Kidney (tissue), 14 donors: Measurements from ENCODE around the gene FANCE. TPM values are rescaled to one million over a fixed set of nuclear protein-coding genes. Genes with fewer than 3 reads are reported as not detected.

Experiments
- DNase-seq, 5 donors: peaks; one replicate each; pipeline ENCODE4 v3.0.0-alpha.2; 2013 to 2020
- FAIRE-seq: peaks from 2 replicates; lab custom pipeline; 2012; peaks lifted over from hg19 to GRCh38; lab: Jason Lieb, UNC
- H3K27ac ChIP-seq, 2 donors: one replicate each; pipeline ENCODE4 v1.7.0; 2013; ENCODE audit warnings: low read depth in 2 of 2, low read length in 2 of 2, inconsistent platforms in 1 of 2
- H3K27me3 ChIP-seq: one replicate; pipeline ENCODE4 v1.7.1; 2013; ENCODE audit warnings: low read length, inconsistent platforms; ENCODE audit not compliant: control insufficient read depth, insufficient read depth
- H3K36me3 ChIP-seq, 3 donors: one replicate each; pipeline versions ENCODE4 v1.7.0 to v1.7.1; 2013; ENCODE audit warnings: low read length in 3 of 3, control low read depth in 1 of 3, inconsistent platforms in 1 of 3; ENCODE audit not compliant: insufficient read depth in 3 of 3, control insufficient read depth in 2 of 3
- H3K4me1 ChIP-seq, 3 donors: one replicate each; pipeline versions ENCODE4 v1.7.0 to v1.7.1; 2013; ENCODE audit warnings: low read length in 3 of 3, inconsistent platforms in 1 of 3, low read depth in 1 of 3; ENCODE audit not compliant: control insufficient read depth in 2 of 3, insufficient read depth in 2 of 3
- H3K4me3 ChIP-seq, 3 donors: one replicate each; pipeline versions ENCODE4 v1.7.0 to v1.8.1; 2013; ENCODE audit warnings: low read length in 3 of 3, control low read depth in 1 of 3, inconsistent platforms in 1 of 3
- H3K9ac ChIP-seq, 3 donors: one replicate each; pipeline versions ENCODE4 v1.7.0 to v1.7.1; 2013; ENCODE audit warnings: low read length in 3 of 3, control low read depth in 1 of 3, inconsistent platforms in 1 of 3
- H3K9me3 ChIP-seq, 3 donors: one replicate each; pipeline versions ENCODE4 v1.7.0 to v1.7.1; 2013; ENCODE audit warnings: low read length in 3 of 3, control low read depth in 1 of 3, inconsistent platforms in 1 of 3; ENCODE audit not compliant: control insufficient read depth in 2 of 3, insufficient read depth in 1 of 3
- CTCF ChIP-seq: IDR thresholded peaks from 3 replicates; pipeline ENCODE4 v1.5.1; 2012; ENCODE audit warnings: mild to moderate bottlenecking, moderate library complexity, borderline replicate concordance; ENCODE audit not compliant: insufficient read depth; ENCODE audit errors: extremely low read depth
- intact Hi-C: fragments of 100-400 bp; cut with DNase I; formaldehyde crosslinking; loops from one replicate; pipeline ENCODE4 v1.11.1; 2022
- polyA plus RNA-seq: library from polyadenylated mRNA; stranded (reverse); fragments of 350-450 nt; fragmentation: Illumina TruSeq; extraction: RNeasy Lipid Tissue Mini Kit (QIAGEN cat#74804); gene quantifications from one replicate; pipeline ENCODE4 v1.2.3, GENCODE V29; 2014; ENCODE audit warnings: low read depth, low replicate concordance; ENCODE audit not compliant: insufficient read depth
- total RNA-seq: library from RNA; stranded (reverse); fragmentation: NEBNext Ultra II Directional; extraction: Animal tissue kit (Norgen Biotek cat#: 25700); gene quantifications from one replicate; pipeline ENCODE4 v1.2.1, GENCODE V29; 2021
- donor health status: control.
- donor health status: control.
- donor health status: control.
- donor health status: control.
- donor health status: control.
- donor health status: DM: yes; HTN: yes; CAD: no.
- donor health status: Normal renal cell carcinoma (clear cell type).

FANCE gene
- total and polyA plus RNA-seq, 2 donors from 2014 or later = 1.2 to 2.7 TPM

DNA sequence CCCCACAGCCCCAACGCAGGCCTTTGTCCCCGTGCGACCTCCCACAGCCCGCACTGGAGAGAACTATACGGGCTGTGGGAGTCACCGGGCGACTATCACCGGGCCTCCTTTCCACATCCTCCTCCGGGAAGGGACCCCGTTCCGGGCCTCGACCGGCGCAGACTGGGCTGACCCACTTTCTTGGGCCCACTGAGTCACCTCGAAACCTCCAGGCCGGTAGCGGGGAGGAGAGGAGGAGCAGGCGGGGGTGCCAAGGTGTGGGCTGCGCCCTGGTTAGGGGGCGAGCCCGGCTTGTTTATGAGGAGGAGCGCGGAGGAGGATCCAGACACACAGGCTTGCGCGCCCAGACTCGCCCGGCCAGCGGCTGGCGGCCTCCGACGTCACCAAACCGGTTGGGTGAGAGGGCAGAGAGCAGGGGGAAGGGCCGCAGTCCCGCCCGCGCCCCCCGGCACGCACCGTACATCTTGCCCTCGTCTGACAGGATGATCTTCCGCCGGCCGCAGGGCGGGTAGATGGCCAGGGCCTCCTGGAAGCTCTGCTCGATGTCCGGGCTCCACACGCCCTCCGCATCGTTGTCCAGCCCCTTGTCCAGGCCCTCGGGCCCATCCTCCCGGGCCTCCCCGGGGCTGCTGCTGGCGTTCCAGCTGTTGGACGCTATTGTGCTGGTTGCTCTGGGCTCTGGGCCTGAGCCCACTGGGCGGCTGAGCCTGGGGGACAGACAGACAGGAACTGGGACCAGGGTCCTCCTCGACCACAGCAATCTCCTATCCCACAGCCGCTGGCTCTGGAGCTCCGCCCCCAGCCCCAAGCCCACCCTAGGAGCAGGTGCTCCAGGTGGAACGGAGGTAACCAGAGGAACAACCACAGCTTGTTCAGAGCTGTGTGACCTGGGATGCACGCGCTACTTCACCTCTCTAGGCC, 34.1 kb downstream of the FANCE start:
- Histone ChIP-seq H3K9ac (peak overlapping the region in 1 of 3 donors; percentile 53), H3K4me3 (no peak overlapping the region)

DNA sequence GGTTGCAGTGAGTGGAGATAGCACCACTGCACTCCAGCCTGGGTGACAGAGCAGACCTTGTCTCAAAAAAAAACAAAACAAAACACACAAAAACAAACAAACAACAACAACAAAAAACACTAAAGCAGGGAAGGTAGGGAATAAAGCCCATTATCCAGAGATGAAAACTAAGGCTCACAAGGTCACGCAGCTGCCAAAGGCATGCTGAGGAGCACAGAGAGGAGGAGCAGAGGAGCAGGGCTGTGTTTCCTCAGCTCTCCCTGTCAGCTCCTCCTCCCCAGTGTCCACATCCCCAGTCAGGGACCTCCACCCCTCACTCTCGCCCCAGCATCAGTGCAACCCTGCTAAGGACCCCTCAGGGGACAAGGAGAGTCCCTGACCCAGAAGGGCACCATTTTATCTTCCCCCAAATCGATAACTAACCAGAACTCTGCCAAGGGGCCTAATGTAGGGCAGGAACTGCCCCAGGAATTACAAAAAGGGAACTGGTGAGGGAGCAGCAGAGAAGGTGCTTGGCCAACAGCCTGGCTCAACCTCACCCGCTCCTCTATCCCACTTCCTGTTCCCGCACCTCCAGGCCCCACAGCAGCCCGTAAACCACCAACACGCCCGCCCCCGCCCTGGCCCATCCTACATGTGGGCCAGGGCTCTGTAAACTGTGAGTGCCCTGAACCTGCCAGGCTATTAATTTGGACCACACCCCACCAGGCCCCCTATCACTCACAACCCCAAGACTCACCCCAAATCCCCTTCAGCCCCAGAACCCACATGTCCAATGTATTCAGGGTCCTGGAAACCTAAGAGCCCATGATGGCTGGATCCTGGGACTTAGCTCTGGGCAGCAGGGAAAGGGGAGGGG, 35.7 kb downstream of the FANCE start:
- DNase-seq (peak in 1 of 5 donors; percentile 63), FAIRE-seq (no peak)
- intact Hi-C loops = no loop called here
- H3K36me3 ChIP-seq = no peaks in the 10 kb centered on the region
- no peak overlapping the region for H3K4me3 ChIP-seq
- peak overlapping the region; percentile 51 to 78 for H3K27ac ChIP-seq
- TF ChIP-seq CTCF = no peak
- H3K9me3 ChIP-seq = no peaks in the 10 kb centered on the region
- peaks cover 0 to 32% (median 19%) of the 10 kb centered on the region in 3 donors for H3K4me1 ChIP-seq
- no peaks in the 10 kb centered on the region for H3K27me3 ChIP-seq
- H3K9ac ChIP-seq = peak overlapping the region in 1 of 3 donors; percentile 61

More for the DNA sequence above, 34.1 kb downstream of the FANCE start:
- no peaks in the 10 kb centered on the region for H3K27me3 ChIP-seq
- no peaks in the 10 kb centered on the region for H3K9me3 ChIP-seq
- H3K27ac ChIP-seq = peak overlapping the region; percentile 74 to 91
- peaks cover 0 to 25% (median 19%) of the 10 kb centered on the region in 3 donors for H3K4me1 ChIP-seq
- intact Hi-C loops = no loop called here
- TF ChIP-seq CTCF = no peak
- DNase-seq = peak; percentile 87 to 92 (median 90)
- FAIRE-seq = no peak
- H3K36me3 ChIP-seq = no peaks in the 10 kb centered on the region

GRCh38 chr6:35488517-35488862, 36.4 kb downstream of the FANCE start:
- H3K9me3 ChIP-seq = no peaks in the 10 kb centered on the region
- no peak for FAIRE-seq
- no peak for DNase-seq
- H3K9ac ChIP-seq = no peak overlapping the region
- intact Hi-C loops = no loop called here
- no peak overlapping the region for H3K4me3 ChIP-seq
- peaks cover 2 to 30% (median 19%) of the 10 kb centered on the region in 3 donors for H3K4me1 ChIP-seq
- no peaks in the 10 kb centered on the region for H3K36me3 ChIP-seq
- H3K27me3 ChIP-seq = no peaks in the 10 kb centered on the region
- no peak for TF ChIP-seq CTCF
- H3K27ac ChIP-seq = peak overlapping the region in 1 of 2 donors; percentile 78
